Measurements from ENCODE around the gene BAD.
"Not testable (repeated sequence)": the region's sequence is repeated elsewhere in the genome, so short reads cannot be mapped to it uniquely, and the experiment has no call there.

Gene BAD

DNA sequence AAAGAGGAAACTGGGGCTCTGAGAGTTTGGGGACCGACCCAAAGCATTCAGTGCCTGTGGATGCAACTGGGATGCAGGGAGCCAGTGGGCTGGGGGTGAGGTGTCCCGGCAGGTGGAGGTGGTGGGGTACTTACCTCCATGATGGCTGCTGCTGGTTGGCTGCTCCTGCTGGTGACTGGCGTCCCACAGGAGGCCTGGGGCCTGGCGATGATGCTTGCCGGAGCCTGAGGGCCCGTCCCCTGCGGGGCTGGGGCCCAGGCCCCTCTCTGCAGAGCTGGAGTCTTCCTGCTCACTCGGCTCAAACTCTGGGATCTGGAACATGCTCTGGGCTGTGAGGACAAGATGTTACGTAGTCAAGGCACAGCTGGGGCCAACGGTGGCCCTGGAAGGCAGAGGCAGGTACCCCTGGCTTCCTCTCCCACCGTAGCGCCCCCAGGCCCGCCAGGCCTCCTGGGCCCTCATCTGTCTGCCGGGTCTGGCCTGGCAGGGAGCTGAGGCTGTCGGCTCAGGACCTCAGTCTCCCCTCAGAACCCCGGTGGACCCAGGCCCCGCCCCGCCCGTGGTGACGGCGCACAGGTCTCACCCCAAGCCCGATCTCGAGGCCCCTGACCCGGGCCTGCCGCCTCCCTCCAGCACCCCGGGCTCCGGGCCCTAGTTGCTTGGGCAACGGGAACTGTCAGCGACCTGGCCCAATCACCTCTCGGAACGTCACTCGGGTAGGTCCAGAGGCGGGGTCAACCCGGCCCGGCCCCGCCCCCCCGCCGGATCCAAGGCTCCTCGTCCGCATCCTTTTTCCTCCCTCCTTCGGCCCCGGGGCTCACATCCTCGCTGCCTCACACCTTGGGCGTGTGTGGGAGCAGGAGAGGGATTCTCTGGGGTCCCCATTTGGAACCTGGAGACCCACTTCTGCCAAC is at the start of gene BAD:
TSS of gene BAD (minus strand) at position 618 of the 914 bp plus-strand sequence. CDS start at position 321, 297 bp downstream.
- peak; percentile 85 for DNase-seq

DNA sequence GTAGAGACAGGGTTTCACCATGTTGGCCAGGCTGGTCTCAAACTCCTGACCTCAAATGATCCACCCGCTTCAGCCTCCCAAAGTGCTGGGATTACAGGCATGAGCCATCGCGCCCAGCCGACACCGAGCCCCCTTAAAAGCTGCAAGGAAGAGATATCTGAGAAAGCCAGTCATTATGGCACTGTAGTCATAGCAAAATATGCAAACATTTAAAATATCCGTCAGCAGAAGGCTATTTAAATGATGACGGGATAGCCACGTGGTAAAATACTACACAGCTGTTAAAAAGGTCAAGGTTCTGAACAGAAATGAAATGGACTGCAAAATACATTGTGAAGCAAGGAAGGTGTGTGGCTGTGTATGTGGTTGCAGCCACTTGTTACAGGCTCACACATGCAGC is 49.1 kb upstream of the BAD start:
- no peak for DNase-seq

DNA sequence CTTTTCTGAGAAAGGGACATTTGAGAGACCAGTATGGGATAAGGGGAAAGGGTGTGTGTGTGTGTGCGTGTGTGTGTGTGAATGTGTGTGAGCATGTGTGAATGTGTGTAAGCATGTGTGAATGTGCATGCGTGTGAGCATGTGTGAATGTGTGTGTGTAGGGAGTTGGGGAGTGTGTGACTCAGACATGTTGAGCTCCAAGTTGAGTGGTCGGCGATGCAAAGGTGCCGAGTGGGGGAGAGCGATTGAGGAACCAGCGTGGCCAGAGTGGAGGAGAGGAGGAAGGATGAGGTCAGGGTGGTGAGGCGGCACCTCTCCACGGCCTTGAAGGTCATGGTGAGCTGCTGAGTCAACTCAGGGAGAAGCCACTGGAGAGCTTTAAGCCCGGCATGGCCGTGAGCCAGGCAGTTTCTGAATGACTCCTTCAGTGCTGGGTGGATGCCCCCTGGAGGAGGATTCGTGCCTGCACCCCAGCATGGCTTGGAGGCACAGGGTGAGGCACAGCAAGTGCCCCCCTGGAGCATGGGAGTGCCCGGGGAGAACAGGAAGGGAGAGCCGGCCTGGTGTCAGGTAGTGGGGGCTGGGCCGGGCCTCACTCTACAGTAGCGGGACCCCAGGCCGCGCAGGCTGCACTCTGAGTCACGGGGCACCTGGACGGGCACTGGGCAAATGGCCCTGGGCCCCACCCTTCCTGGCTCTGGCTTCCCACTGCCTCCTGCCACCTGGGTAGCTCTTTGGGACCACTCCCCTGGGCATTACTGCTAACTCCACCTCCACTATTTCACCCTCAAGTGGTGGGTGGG is 47.3 kb upstream of the BAD start:
- peak; percentile 43 for DNase-seq

DNA sequence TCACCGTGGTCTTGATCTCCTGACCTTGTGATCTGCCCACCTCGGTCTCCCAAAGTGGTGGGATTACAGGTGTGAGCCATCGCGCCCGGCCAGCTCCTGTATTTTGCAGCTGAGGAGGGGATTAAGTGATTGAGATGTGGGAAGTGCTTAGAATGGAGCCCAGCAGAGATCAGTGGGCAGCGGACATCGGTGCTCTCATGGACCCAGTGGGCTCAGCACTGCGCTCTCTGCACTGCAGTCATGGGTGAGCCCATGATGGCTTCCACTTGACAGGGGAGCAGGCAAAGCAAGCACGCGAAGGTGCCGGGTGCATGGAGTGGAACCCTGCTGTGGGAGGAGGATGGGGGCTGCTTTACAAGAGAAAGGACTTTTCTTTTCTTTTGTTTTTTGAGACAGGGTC is 46.4 kb upstream of the BAD start:
- DNase-seq = no peak

DNA sequence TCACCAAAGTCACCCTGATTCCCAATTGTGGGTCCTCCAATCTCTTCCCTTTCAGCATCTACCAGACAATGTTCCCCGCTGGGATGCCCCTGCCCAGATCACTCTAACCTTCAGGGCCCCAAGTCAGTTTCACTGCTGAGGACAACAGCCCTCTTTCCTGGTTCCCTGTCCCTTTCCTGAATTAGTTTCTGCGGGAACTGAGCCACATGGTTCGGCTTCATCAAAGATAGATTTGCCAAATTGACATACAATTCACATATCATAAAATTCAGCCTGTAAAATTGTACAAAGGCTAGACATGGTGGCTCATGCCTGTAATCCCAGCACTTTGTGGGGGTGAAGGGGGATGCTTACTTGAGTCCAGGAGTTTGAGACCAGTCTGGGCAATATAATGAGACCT is 43.5 kb upstream of the BAD start:
- DNase-seq = no peak

DNA sequence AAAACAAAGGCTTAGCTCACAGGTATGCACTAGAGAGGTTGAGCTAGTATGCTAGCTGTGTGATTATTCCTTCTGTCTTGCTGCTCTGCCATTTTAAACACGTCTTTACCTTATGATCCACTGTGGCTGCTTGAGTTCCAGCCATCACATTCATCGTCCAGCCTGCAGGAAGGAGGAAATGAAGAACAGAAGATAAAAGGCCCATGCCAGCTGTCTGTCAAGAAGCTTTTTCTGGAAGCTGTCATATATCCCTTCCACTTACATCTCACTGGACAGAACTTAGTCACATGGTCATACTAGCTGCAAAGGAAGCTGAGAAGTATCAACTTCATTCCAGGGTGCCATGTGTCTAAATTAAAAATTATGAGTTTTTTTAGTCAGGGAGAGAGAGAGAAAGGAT is 42.9 kb upstream of the BAD start:
- no peak for DNase-seq

DNA sequence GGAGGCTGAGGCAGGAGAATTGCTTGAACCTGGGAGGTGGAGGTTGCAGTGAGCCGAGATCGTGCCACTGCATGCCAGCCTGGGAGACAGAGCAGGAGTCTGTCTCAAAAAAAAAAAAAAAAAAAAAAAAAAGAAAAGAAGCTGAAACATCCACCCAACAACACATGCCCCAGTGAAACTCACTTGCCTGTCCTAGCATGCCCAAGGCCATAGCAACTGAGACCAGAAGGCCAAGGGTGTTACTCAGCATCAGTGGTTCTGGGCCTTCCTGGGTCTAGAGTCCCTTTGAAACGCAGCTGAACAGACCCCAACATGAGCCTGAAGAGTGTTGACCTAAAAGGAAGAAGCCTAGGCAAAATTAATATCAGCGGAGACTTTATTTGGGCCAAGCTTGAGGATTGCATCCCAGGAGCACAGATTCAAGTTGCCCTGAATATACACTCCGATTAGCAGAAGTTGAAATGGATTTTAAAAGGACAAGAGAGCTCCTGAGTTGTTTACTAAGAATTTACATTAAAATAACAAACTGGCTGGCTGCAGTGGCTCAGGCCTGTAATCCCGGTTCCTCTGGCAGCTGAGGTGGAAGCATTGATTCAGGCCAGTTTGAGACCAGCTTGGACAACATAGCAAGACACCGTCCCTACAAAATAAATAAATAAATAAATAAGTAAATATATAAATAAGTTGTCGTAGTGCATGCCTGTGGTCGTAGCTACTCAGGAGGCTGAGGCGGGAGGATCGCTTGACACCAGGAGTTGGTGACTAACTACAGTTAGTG is 40.4 kb upstream of the BAD start:
- DNase-seq = no peak

DNA sequence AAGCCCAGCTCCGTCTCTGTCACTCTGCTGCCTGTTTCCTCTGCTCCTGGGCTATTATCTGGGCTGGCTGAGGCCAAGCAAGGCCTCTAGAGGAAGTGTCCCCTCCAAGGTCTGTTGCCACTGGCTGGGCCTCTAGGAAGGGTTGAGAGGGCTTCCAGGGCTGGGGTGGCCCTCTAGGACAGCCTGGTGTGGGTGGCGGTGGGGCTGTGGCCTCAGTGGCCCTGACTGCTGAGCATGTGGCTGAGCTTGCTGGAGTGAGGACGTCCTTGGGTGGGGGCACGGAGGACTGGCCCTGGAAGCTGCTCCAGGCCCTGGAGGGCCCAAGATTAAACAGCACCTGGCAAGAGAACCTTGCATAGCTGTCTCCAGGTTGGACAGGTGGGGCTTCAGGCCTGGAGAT is 39.5 kb upstream of the BAD start:
- not testable (repeated sequence) for DNase-seq

DNA sequence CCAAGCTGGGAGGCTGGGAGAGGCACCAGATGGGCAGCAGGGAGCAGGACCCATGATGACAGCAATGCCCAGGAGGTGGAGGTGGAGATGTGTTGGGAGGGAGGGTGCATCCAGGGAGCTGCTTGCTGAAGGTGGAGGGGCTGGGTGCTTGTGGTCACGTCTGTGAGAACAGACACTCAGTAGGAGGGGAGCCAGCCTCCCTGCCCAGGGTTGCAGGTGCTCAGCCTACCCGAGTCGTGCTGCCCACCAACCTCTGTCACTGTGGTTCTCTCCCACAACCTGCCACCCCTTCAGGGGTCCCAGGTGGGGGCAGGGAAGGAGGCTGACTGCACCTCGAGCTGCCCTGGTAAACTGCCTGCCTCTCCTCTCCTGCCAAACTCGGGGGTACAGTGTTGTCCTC is 38.9 kb upstream of the BAD start:
- no peak for DNase-seq

DNA sequence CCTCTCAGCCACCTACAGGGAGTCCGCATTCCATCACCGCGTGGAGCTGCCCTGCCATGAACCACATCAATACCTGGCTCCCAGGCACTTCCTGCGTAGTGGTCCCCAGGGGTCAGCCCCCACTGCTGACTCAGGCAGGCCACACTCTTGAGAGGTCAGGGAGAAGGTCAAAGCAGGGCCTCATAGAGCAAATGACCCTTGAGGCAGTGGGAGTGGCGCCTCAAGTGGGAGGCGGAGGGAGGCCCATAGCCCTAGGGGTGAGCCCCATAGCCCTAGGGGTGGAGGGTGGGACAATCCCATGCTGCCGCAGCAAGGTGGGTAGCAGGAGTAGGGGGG is 38.4 kb upstream of the BAD start:
- DNase-seq = no peak

DNA sequence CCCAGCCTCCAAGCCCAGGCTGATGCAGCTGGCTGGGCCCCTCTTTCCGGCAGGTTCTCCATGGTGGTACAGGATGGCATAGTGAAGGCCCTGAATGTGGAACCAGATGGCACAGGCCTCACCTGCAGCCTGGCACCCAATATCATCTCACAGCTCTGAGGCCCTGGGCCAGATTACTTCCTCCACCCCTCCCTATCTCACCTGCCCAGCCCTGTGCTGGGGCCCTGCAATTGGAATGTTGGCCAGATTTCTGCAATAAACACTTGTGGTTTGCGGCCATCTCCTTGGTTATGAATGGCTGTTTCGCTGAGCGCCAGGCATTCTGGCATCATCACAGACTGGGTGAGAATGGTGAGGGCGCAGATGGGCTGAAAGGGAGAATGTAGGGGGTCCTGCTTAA is 37.1 kb upstream of the BAD start:
- no peak for DNase-seq

DNA sequence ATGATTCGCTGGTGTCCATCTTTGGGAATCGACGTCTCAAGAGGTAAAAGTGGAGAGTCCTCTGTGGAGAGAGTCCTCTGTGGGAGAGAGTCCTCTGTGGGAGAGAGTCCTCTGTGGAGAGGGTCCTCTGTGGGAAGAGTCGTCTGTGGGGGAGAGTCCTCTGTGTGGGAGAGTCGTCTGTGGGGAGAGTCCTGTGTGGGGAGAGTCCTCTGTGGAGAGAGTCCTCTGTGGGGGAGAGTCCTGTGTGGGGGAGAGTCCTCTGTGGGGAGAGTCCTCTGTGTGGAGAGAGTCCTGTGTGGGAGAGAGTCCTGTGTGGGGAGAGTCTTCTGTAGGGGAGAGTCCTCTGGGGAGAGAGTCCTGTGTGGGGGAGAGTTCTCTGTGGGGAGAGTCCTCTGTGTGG is 36.6 kb upstream of the BAD start:
- no peak for DNase-seq

DNA sequence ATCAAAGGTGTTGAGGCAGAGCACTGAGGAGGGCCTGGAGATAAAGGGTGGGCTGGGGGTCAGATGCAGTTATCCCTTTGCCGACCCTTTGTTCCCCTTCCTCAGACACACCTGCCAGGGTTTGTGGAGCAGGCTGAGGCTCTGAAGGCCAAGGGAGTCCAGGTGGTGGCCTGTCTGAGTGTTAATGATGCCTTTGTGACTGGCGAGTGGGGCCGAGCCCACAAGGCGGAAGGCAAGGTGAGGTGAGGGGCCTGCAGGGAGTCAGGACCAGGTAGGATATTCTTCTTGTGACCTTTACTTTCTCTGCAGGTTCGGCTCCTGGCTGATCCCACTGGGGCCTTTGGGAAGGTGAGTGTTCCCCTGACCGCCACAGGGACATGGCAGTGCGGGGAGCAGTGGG is 36.1 kb upstream of the BAD start:
- no peak for DNase-seq

DNA sequence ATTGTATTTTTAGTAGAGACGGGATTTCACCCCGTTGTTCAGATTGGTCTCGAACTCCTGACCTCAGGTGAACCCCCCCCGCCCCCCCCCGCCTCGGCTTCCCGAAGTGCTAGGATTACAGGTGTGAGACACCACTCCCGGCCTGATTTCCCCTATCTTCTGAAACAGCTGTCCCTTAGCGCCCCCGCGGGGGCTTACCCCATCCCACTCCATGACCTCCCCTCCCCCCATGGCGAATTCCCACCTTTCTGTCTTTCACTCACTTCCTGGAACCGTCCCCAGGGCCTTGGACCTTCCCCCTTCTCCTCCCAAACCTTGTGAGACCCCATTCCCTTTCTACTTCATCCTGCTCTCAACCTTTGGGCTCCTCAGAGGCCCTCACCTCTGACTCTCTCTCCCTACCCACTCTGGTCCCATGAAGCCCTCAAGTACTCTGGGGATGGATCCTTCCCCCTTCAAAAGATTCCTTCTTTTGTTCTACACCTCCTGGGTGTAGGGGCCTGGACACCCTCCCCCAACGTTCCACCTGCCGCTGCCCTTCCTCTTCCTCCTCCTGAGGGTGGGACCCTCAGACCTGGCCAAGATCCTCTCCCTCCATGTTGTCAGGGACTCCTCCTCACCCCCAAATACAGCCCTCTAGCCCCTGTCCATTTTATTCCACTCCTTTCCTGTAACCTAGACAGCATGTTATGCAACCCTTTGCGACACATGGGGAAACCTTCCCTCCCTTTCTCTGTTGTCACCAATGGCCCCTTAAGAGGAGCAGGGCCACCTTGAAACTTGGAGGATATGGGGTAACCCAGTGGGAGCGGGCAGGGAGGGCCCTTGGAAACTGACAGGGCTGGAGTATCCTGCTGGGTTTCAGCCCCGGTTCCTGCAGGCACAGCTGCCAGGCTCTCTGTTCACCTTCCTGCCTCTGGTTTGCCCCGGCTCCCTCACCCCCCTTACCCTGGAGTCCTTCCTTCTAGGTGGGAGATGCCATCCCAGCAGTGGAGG is 34.6 kb upstream of the BAD start:
- DNase-seq = no peak

DNA sequence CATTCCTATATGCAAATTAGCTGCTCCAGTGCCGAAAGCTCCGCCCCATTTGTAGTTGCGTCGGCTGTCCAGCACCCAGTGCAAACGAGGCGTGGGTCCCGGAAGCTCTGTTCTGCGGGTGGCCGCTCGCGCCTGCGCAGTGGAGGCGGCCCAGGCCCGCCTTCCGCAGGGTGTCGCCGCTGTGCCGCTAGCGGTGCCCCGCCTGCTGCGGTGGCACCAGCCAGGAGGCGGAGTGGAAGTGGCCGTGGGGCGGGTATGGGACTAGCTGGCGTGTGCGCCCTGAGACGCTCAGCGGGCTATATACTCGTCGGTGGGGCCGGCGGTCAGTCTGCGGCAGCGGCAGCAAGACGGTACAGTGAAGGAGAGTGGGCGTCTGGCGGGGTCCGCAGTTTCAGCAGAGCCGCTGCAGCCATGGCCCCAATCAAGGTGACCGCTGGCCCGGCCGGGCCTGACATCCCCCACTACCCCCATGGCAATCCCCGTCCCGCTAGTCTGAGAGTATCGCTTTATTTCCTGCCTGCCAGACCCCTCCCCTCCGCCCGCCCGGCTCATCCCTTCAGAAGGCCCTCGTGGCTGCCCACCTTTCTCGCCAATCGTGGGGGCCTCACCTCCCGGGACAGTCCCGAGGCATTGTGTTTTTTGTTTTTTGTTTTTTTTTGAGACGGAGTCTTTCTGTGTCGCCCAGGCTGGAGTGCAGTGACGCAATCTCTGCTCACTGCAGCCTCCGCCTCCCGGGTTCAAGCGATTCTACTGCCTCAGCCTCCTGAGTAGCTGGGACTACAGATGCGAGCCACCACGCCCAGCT is 33.7 kb upstream of the BAD start, which contains the start of gene PRDX5:
TSS of gene PRDX5 (plus strand) at position 161 of the 805 bp plus-strand sequence. CDS start at position 256, 95 bp downstream.
- peak; percentile 91 for DNase-seq

DNA sequence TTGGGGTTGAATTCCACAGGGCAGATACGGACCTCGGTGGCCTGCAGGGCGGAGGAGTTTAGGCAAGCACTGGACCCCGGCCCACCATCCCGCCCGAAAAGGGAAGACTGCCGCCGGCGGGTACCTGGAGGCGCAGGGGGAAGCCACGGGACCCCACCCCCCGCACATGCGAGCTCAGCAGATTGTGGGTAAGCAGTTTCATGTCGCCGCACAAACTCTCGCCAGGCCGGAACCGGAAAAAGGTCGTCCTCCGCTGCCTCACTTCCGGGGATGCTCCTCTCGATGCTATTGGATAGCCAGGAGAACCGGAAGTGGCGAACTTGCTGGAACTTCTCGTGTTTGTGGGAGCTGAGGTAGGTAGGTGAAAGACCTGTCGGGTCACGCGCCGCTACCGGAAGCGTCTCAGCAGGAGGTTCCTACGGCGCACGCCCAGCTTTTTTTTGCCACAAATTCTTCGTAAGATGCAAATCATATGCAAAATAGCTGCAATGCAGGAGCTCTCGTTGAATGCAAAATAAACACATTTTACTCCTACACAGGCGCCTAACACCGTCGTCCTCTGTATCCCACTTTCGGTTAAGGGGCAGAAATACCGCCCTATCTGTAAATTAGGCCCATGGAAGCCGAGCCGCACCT is 33.0 kb upstream of the BAD start, which contains the start of gene TRMT112:
TSS of gene TRMT112 (minus strand) at position 235 of the 636 bp plus-strand sequence. CDS start at position 202, 33 bp downstream.
- peak; percentile 93 for DNase-seq

DNA sequence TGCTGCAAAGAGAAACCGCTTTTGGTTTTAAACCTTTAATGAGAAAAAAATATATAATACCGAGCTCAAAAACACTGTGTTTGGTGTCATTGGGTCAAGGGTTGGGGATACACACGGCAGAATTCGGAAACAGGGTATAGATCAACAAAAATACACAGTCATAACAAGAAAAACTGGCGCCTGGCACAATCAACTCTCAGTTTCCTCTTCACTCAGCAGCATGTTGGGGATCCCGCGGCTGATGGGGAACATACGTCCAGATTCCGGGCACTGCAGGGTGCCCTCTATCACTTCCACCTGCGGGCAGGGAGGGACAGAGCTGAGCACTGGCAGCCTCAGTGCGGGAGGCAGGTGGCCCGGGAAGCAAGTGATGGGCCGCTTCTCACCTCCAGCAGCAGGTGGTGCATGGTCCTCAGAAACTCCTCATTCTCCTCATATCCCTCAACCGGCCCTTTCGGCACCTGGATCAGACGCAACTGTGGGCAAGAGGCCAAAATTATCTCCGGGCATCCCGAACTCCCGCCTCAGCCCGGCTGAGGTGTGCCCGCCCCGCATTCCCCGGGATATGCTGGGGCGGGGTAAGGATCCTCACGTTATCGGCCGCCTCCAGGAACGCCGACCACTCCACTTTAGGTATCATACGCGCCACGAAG is 32.3 kb upstream of the BAD start:
- DNase-seq = peak; percentile 31

DNA sequence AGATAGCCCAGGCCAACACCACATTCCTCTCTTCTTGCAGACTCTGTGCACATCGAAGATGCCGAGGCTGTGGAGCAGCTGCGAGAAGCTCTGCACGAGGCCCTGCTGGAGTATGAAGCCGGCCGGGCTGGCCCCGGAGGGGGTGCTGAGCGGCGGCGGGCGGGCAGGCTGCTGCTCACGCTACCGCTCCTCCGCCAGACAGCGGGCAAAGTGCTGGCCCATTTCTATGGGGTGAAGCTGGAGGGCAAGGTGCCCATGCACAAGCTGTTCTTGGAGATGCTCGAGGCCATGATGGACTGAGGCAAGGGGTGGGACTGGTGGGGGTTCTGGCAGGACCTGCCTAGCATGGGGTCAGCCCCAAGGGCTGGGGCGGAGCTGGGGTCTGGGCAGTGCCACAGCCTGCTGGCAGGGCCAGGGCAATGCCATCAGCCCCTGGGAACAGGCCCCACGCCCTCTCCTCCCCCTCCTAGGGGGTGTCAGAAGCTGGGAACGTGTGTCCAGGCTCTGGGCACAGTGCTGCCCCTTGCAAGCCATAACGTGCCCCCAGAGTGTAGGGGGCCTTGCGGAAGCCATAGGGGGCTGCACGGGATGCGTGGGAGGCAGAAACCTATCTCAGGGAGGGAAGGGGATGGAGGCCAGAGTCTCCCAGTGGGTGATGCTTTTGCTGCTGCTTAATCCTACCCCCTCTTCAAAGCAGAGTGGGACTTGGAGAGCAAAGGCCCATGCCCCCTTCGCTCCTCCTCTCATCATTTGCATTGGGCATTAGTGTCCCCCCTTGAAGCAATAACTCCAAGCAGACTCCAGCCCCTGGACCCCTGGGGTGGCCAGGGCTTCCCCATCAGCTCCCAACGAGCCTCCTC is 31.4 kb upstream of the BAD start:
- DNase-seq = not testable (repeated sequence)

Data from activated CD4-positive, alpha-beta T cell treated with anti-CD3 and anti-CD28 coated beads for 1 hour (primary cell).